ENCODE results near the gene PCP2.

The PCP2 gene

GRCh38 chr19:7611541-7612279 lies 21.8 kb downstream of the PCP2 start:
- no peaks in the 10 kb centered on the region for H3K4me1 ChIP-seq (ENCODE audit: control insufficient read depth in 1 of 2, insufficient read depth in 2 of 2, low read length in 2 of 2)
- H3K36me3 ChIP-seq (ENCODE audit: control insufficient read depth in 1 of 2, insufficient read depth in 2 of 2, low read length in 2 of 2) = no peaks in the 10 kb centered on the region
- no peak overlapping the region for H3K4me3 ChIP-seq (ENCODE audit: low read depth in 1 of 2, low read length in 2 of 2)
- no peak overlapping the region for H3K27ac ChIP-seq (ENCODE audit: low read length)
- H3K9me3 ChIP-seq (ENCODE audit: control insufficient read depth in 1 of 2, low read length in 2 of 2) = no peaks in the 10 kb centered on the region
- no peaks in the 10 kb centered on the region for H3K27me3 ChIP-seq (ENCODE audit: low read depth, low read length)

- Histone ChIP-seq H3K4me3 (ENCODE audit: low read depth in 1 of 2, low read length in 2 of 2) (no peak overlapping the region), H3K4me1 (ENCODE audit: control insufficient read depth in 1 of 2, insufficient read depth in 2 of 2, low read length in 2 of 2) (no peaks in the 10 kb centered on the region), H3K9me3 (ENCODE audit: control insufficient read depth in 1 of 2, low read length in 2 of 2) (no peaks in the 10 kb centered on the region), H3K27ac (ENCODE audit: low read length) (no peak overlapping the region), H3K36me3 (ENCODE audit: control insufficient read depth in 1 of 2, insufficient read depth in 2 of 2, low read length in 2 of 2) (no peaks in the 10 kb centered on the region), H3K27me3 (ENCODE audit: low read depth, low read length) (no peaks in the 10 kb centered on the region)
Measured at GRCh38 chr19:7610491-7611240, 22.9 kb downstream of the PCP2 start.

GRCh38 chr19:7607874-7608560 lies 25.5 kb downstream of the PCP2 start:
- Histone ChIP-seq H3K9me3 (ENCODE audit: control insufficient read depth in 1 of 2, low read length in 2 of 2) (no peaks in the 10 kb centered on the region), H3K4me3 (ENCODE audit: low read depth in 1 of 2, low read length in 2 of 2) (no peak overlapping the region), H3K27ac (ENCODE audit: low read length) (no peak overlapping the region), H3K4me1 (ENCODE audit: control insufficient read depth in 1 of 2, insufficient read depth in 2 of 2, low read length in 2 of 2) (no peaks in the 10 kb centered on the region), H3K27me3 (ENCODE audit: low read depth, low read length) (no peaks in the 10 kb centered on the region), H3K36me3 (ENCODE audit: control insufficient read depth in 1 of 2, insufficient read depth in 2 of 2, low read length in 2 of 2) (no peaks in the 10 kb centered on the region)

GRCh38 chr19:7607212-7607873 lies 26.2 kb downstream of the PCP2 start:
- H3K9me3 ChIP-seq (ENCODE audit: control insufficient read depth in 1 of 2, low read length in 2 of 2) = no peaks in the 10 kb centered on the region
- H3K4me3 ChIP-seq (ENCODE audit: low read depth in 1 of 2, low read length in 2 of 2) = no peak overlapping the region
- no peaks in the 10 kb centered on the region for H3K27me3 ChIP-seq (ENCODE audit: low read depth, low read length)
- no peaks in the 10 kb centered on the region for H3K36me3 ChIP-seq (ENCODE audit: control insufficient read depth in 1 of 2, insufficient read depth in 2 of 2, low read length in 2 of 2)
- no peak overlapping the region for H3K27ac ChIP-seq (ENCODE audit: low read length)
- H3K4me1 ChIP-seq (ENCODE audit: control insufficient read depth in 1 of 2, insufficient read depth in 2 of 2, low read length in 2 of 2) = no peaks in the 10 kb centered on the region

GRCh38 chr19:7606289-7606688 lies 27.2 kb downstream of the PCP2 start:
- H3K27me3 ChIP-seq (ENCODE audit: low read depth, low read length) = no peaks in the 10 kb centered on the region
- H3K27ac ChIP-seq (ENCODE audit: low read length) = no peak overlapping the region
- H3K36me3 ChIP-seq (ENCODE audit: control insufficient read depth in 1 of 2, insufficient read depth in 2 of 2, low read length in 2 of 2) = no peaks in the 10 kb centered on the region
- no peaks in the 10 kb centered on the region for H3K9me3 ChIP-seq (ENCODE audit: control insufficient read depth in 1 of 2, low read length in 2 of 2)
- no peaks in the 10 kb centered on the region for H3K4me1 ChIP-seq (ENCODE audit: control insufficient read depth in 1 of 2, insufficient read depth in 2 of 2, low read length in 2 of 2)
- no peak overlapping the region for H3K4me3 ChIP-seq (ENCODE audit: low read depth in 1 of 2, low read length in 2 of 2)

- H3K4me3 ChIP-seq (ENCODE audit: low read depth in 1 of 2, low read length in 2 of 2) = no peak overlapping the region
- no peak overlapping the region for H3K27ac ChIP-seq (ENCODE audit: low read length)
- no peaks in the 10 kb centered on the region for H3K36me3 ChIP-seq (ENCODE audit: control insufficient read depth in 1 of 2, insufficient read depth in 2 of 2, low read length in 2 of 2)
- H3K9me3 ChIP-seq (ENCODE audit: control insufficient read depth in 1 of 2, low read length in 2 of 2) = no peaks in the 10 kb centered on the region
- no peaks in the 10 kb centered on the region for H3K27me3 ChIP-seq (ENCODE audit: low read depth, low read length)
- H3K4me1 ChIP-seq (ENCODE audit: control insufficient read depth in 1 of 2, insufficient read depth in 2 of 2, low read length in 2 of 2) = no peaks in the 10 kb centered on the region
Measured at GRCh38 chr19:7605490-7606222, 27.9 kb downstream of the PCP2 start.

GRCh38 chr19:7603919-7604318 lies 29.6 kb downstream of the PCP2 start:
- Histone ChIP-seq H3K4me3 (ENCODE audit: low read depth in 1 of 2, low read length in 2 of 2) (no peak overlapping the region), H3K4me1 (ENCODE audit: control insufficient read depth in 1 of 2, insufficient read depth in 2 of 2, low read length in 2 of 2) (no peaks in the 10 kb centered on the region), H3K36me3 (ENCODE audit: control insufficient read depth in 1 of 2, insufficient read depth in 2 of 2, low read length in 2 of 2) (no peaks in the 10 kb centered on the region), H3K27ac (ENCODE audit: low read length) (no peak overlapping the region), H3K9me3 (ENCODE audit: control insufficient read depth in 1 of 2, low read length in 2 of 2) (no peaks in the 10 kb centered on the region), H3K27me3 (ENCODE audit: low read depth, low read length) (no peaks in the 10 kb centered on the region)

GRCh38 chr19:7602935-7603497 lies 30.5 kb downstream of the PCP2 start:
- Histone ChIP-seq H3K27ac (ENCODE audit: low read length) (no peak overlapping the region), H3K4me3 (ENCODE audit: low read depth in 1 of 2, low read length in 2 of 2) (no peak overlapping the region), H3K36me3 (ENCODE audit: control insufficient read depth in 1 of 2, insufficient read depth in 2 of 2, low read length in 2 of 2) (no peaks in the 10 kb centered on the region), H3K4me1 (ENCODE audit: control insufficient read depth in 1 of 2, insufficient read depth in 2 of 2, low read length in 2 of 2) (no peaks in the 10 kb centered on the region), H3K9me3 (ENCODE audit: control insufficient read depth in 1 of 2, low read length in 2 of 2) (no peaks in the 10 kb centered on the region), H3K27me3 (ENCODE audit: low read depth, low read length) (peaks cover 2% of the 10 kb centered on the region)

GRCh38 chr19:7602240-7602934 lies 31.1 kb downstream of the PCP2 start:
- Histone ChIP-seq H3K27me3 (ENCODE audit: low read depth, low read length) (peaks cover 8% of the 10 kb centered on the region), H3K27ac (ENCODE audit: low read length) (no peak overlapping the region), H3K4me1 (ENCODE audit: control insufficient read depth in 1 of 2, insufficient read depth in 2 of 2, low read length in 2 of 2) (no peaks in the 10 kb centered on the region), H3K4me3 (ENCODE audit: low read depth in 1 of 2, low read length in 2 of 2) (no peak overlapping the region), H3K36me3 (ENCODE audit: control insufficient read depth in 1 of 2, insufficient read depth in 2 of 2, low read length in 2 of 2) (no peaks in the 10 kb centered on the region), H3K9me3 (ENCODE audit: control insufficient read depth in 1 of 2, low read length in 2 of 2) (no peaks in the 10 kb centered on the region)

- no peak overlapping the region for H3K4me3 ChIP-seq (ENCODE audit: low read depth in 1 of 2, low read length in 2 of 2)
- H3K9me3 ChIP-seq (ENCODE audit: control insufficient read depth in 1 of 2, low read length in 2 of 2) = no peaks in the 10 kb centered on the region
- H3K4me1 ChIP-seq (ENCODE audit: control insufficient read depth in 1 of 2, insufficient read depth in 2 of 2, low read length in 2 of 2) = peaks cover 0 to 7% of the 10 kb centered on the region in 2 donors
- H3K27me3 ChIP-seq (ENCODE audit: low read depth, low read length) = peaks cover 18% of the 10 kb centered on the region
- no peaks in the 10 kb centered on the region for H3K36me3 ChIP-seq (ENCODE audit: control insufficient read depth in 1 of 2, insufficient read depth in 2 of 2, low read length in 2 of 2)
- no peak overlapping the region for H3K27ac ChIP-seq (ENCODE audit: low read length)
Measured at GRCh38 chr19:7600721-7601120, 32.8 kb downstream of the PCP2 start.
